Measurements from ENCODE around the gene PDGFC. TPM values are rescaled to one million over a fixed set of nuclear protein-coding genes. Genes with fewer than 3 reads are reported as not detected.

PDGFC gene
- polyA plus RNA-seq, 1 donor (not counting 4 experiments of a cell fraction or from before 2014, with no cell fraction given) = 29.7 TPM

DNA sequence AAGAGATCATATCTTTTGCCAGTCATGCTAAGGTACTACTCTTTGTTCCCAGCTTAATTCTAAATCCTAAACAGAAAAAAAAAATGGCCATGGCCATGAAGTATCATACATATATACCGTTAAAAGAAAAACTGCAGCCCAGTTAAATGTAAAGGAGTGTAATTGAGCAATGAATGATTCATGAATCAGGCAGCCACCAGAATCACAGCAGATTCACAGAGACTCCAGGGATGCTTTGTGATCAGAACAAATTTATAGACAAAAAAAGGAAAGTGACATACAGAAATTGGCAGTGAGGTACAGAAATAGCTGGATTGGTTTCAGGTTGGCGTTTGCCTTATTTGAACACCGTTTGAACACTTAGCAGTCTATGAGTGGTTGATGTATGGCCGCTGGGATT, 42.1 kb upstream of the PDGFC start:
- Histone ChIP-seq H3K4me3 (ENCODE audit: control insufficient read depth in 2 of 3, extremely low read depth in 1 of 3, insufficient read depth in 2 of 3, low read depth in 1 of 3, low read length in 3 of 3) (no peak overlapping the region), H3K9ac (ENCODE audit: control insufficient read depth, extremely low read depth, insufficient read depth, low read length) (no peak overlapping the region), H3K36me3 (ENCODE audit: control insufficient read depth in 2 of 2, extremely low read depth in 1 of 2, insufficient read depth in 2 of 2, low read length in 2 of 2) (no peaks in the 10 kb centered on the region), H4K20me1 (ENCODE audit: control insufficient read depth, extremely low read depth, insufficient read depth, low read length) (no peaks in the 10 kb centered on the region), H3K79me2 (ENCODE audit: control insufficient read depth, insufficient read depth, low read length) (no peaks in the 10 kb centered on the region), H3K4me2 (ENCODE audit: control insufficient read depth, extremely low read depth, insufficient read depth, low read depth, low read length) (no peak overlapping the region), H3K9me3 (ENCODE audit: control insufficient read depth, low read depth, low read length) (no peaks in the 10 kb centered on the region), H2AFZ (ENCODE audit: control insufficient read depth, low read length) (no peak overlapping the region), H3K27ac (ENCODE audit: control insufficient read depth, insufficient read depth, low read length) (no peak overlapping the region), H3K27me3 (ENCODE audit: control insufficient read depth, extremely low read depth, insufficient read depth, low read length) (no peaks in the 10 kb centered on the region), H3K4me1 (ENCODE audit: control insufficient read depth, extremely low read depth, insufficient read depth, low read length) (peaks cover 7% of the 10 kb centered on the region), H3K9me1 (ENCODE audit: control insufficient read depth, extremely low read depth, insufficient read depth, low read length) (no peaks in the 10 kb centered on the region)
- dilution Hi-C loops (cut with MboI; ENCODE audit: extremely low pct_ligation_motif_present, low sequenced_read_pairs) = no loop called here
- TF ChIP-seq CTCF (optimal IDR thresholded peaks at IDR 0.05 in 1 of 3, IDR thresholded peaks at IDR 0.05 in 1 of 3, conservative IDR thresholded peaks at IDR 0.05 in 1 of 3; ENCODE audit: extremely low read depth in 1 of 3, insufficient read depth in 2 of 3, low read length in 3 of 3) = no peak
- TF ChIP-seq EZH2 (IDR thresholded peaks at IDR 0.05; ENCODE audit: low read length) = no peak
- DNase-seq (ENCODE audit: low read depth, low spot score) (no peak), FAIRE-seq (no peak)

GRCh38 chr4:157012781-157013180, 41.2 kb upstream of the PDGFC start:
- H3K4me1 ChIP-seq (ENCODE audit: control insufficient read depth, extremely low read depth, insufficient read depth, low read length) = peaks cover 7% of the 10 kb centered on the region
- H3K9me3 ChIP-seq (ENCODE audit: control insufficient read depth, low read depth, low read length) = no peaks in the 10 kb centered on the region
- no peaks in the 10 kb centered on the region for H3K27me3 ChIP-seq (ENCODE audit: control insufficient read depth, extremely low read depth, insufficient read depth, low read length)
- no peak overlapping the region for H3K4me3 ChIP-seq (ENCODE audit: control insufficient read depth in 2 of 3, extremely low read depth in 1 of 3, insufficient read depth in 2 of 3, low read depth in 1 of 3, low read length in 3 of 3)
- H3K36me3 ChIP-seq (ENCODE audit: control insufficient read depth in 2 of 2, extremely low read depth in 1 of 2, insufficient read depth in 2 of 2, low read length in 2 of 2) = no peaks in the 10 kb centered on the region
- DNase-seq (ENCODE audit: low read depth, low spot score) (no peak), FAIRE-seq (peak; percentile 81)
- no peak overlapping the region for H3K27ac ChIP-seq (ENCODE audit: control insufficient read depth, insufficient read depth, low read length)
- TF ChIP-seq EZH2 (IDR thresholded peaks at IDR 0.05; ENCODE audit: low read length) = no peak
- no peak for TF ChIP-seq CTCF (optimal IDR thresholded peaks at IDR 0.05 in 1 of 3, IDR thresholded peaks at IDR 0.05 in 1 of 3, conservative IDR thresholded peaks at IDR 0.05 in 1 of 3; ENCODE audit: extremely low read depth in 1 of 3, insufficient read depth in 2 of 3, low read length in 3 of 3)
- H3K9ac ChIP-seq (ENCODE audit: control insufficient read depth, extremely low read depth, insufficient read depth, low read length) = no peak overlapping the region
- no peaks in the 10 kb centered on the region for H3K79me2 ChIP-seq (ENCODE audit: control insufficient read depth, insufficient read depth, low read length)
- no peak overlapping the region for H3K4me2 ChIP-seq (ENCODE audit: control insufficient read depth, extremely low read depth, insufficient read depth, low read depth, low read length)
- no peaks in the 10 kb centered on the region for H4K20me1 ChIP-seq (ENCODE audit: control insufficient read depth, extremely low read depth, insufficient read depth, low read length)
- H3K9me1 ChIP-seq (ENCODE audit: control insufficient read depth, extremely low read depth, insufficient read depth, low read length) = no peaks in the 10 kb centered on the region
- H2AFZ ChIP-seq (ENCODE audit: control insufficient read depth, low read length) = peak overlapping the region; percentile 9
- dilution Hi-C loops (cut with MboI; ENCODE audit: extremely low pct_ligation_motif_present, low sequenced_read_pairs) = no loop called here

Data from keratinocyte (primary cell).